HEK293T (cell line): ENCODE data around the gene COG2.
"Not testable (repeated sequence)": the region's sequence is repeated elsewhere in the genome, so short reads cannot be mapped to it uniquely, and the experiment has no call there.

Experiments
- CTCF ChIA-PET: fragments of 350-600 bp; formaldehyde crosslinking; extraction: SDS; loops from one replicate; lab custom pipeline; 2021; ENCODE audit warnings: antibody characterized with exemption, inconsistent platforms; lab: Yijun Ruan, JAX
- POLR2A ChIA-PET: fragments of 350-600 bp; formaldehyde crosslinking; extraction: SDS; loops from one replicate; lab custom pipeline; 2020; ENCODE audit warnings: antibody characterized with exemption, inconsistent platforms; lab: Yijun Ruan, JAX
- DNase-seq: peaks from one replicate; pipeline ENCODE4 v3.0.0; 2012; ENCODE audit warnings: mixed read lengths; ENCODE audit errors: extremely low spot score
- ARNT ChIP-seq: fragments of 450-650 bp; IDR thresholded peaks from 2 replicates; pipeline ENCODE4 v1.6.1; 2017; ENCODE audit warnings: mild to moderate bottlenecking
- BHLHE40 ChIP-seq: fragments of 450-650 bp; IDR thresholded peaks from 2 replicates; pipeline ENCODE4 v1.6.1; 2016; ENCODE audit warnings: mild to moderate bottlenecking, moderate library complexity, borderline replicate concordance
- CTBP1 ChIP-seq: fragments of 450-650 bp; IDR thresholded peaks from 2 replicates; pipeline ENCODE4 v1.6.1; 2016; ENCODE audit warnings: borderline replicate concordance
- ELF4 ChIP-seq: fragments of 450-650 bp; IDR thresholded peaks from 2 replicates; pipeline ENCODE4 v1.6.1; 2017; ENCODE audit warnings: antibody characterized with exemption
- FOXA1 ChIP-seq: fragments of 450-650 bp; IDR thresholded peaks from 2 replicates; pipeline ENCODE4 v1.6.1; 2016; ENCODE audit warnings: mild to moderate bottlenecking
- FOXK2 ChIP-seq: fragments of 450-650 bp; IDR thresholded peaks from 2 replicates; pipeline ENCODE4 v1.6.1; 2016; ENCODE audit warnings: mild to moderate bottlenecking
- FOXM1 ChIP-seq: fragments of 450-650 bp; IDR thresholded peaks from 2 replicates; pipeline ENCODE4 v1.6.1; 2017; ENCODE audit warnings: mild to moderate bottlenecking, borderline replicate concordance
- HDGF ChIP-seq: fragments of 450-650 bp; IDR thresholded peaks from 2 replicates; pipeline ENCODE4 v1.6.1; 2017; ENCODE audit warnings: antibody characterized with exemption, borderline replicate concordance
- L3MBTL2 ChIP-seq: fragments of 450-650 bp; conservative IDR thresholded peaks from 2 replicates; pipeline ENCODE4 v1.6.1; 2016; ENCODE audit warnings: mild to moderate bottlenecking
- LEF1 ChIP-seq: fragments of 450-650 bp; IDR thresholded peaks from 2 replicates; pipeline ENCODE4 v1.6.1; 2017; ENCODE audit warnings: mild to moderate bottlenecking, borderline replicate concordance
- NFRKB ChIP-seq: fragments of 450-650 bp; IDR thresholded peaks from 2 replicates; pipeline ENCODE4 v1.6.1; 2016; ENCODE audit warnings: mild to moderate bottlenecking, moderate library complexity
- SP1 ChIP-seq: fragments of 450-650 bp; IDR thresholded peaks from 2 replicates; pipeline ENCODE4 v1.6.1; 2017
- SUZ12 ChIP-seq: fragments of 450-650 bp; IDR thresholded peaks from 2 replicates; pipeline ENCODE4 v1.6.1; 2016; ENCODE audit warnings: mild to moderate bottlenecking
- TARDBP ChIP-seq: fragments of 450-650 bp; IDR thresholded peaks from 2 replicates; pipeline ENCODE4 v1.6.1; 2016
- ZNF384 ChIP-seq: fragments of 450-650 bp; IDR thresholded peaks from 2 replicates; pipeline ENCODE4 v1.6.1; 2016
- TF ChIP-seq, protein P1 (sequence below): fragments of 450-650 bp; IDR thresholded peaks from 2 replicates; pipeline ENCODE4 v1.6.1; 2016

The COG2 gene

DNA sequence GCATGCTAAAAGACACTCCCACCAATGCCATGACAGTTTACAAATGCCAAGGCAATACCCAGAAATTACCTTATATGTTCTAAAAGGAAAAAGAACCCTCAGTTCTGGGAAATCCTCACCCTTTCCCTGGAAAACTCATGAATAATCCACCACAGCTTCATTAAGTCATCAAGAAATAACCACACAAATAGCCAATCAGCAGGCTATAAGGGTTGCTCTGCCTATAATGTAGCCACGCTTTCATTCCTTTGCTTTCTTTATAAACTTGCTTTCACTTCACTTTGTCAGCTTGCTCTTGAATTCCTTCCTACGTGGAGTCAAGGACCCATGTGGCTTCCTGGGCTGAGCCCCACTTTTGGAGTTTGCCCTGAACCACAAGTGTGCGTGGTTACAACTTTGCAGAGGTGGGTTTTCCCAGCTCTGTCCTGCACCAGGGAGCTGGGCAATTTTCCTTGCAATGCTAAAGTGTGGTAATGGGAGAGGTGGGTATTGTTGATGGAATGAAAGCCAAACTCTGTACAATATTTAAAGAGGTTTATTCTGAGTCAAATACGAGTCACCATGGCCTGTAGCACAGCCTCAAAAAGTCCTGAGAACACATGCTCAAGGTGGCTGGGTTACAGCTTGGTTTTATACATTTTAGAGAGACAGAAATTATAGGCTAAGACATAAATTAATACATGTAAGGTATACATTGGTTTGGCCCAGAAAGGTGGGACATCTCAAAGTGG, 42.2 kb upstream of the COG2 start:
- CTCF ChIA-PET: no interaction called here
- POLR2A ChIA-PET: no interaction called here
- DNase-seq: no peak
- TF ChIP-seq FOXK2 (no peak), FOXM1 (no peak), SP1 (no peak), L3MBTL2 (no peak), SUZ12 (no peak), ELF4 (no peak)

DNA sequence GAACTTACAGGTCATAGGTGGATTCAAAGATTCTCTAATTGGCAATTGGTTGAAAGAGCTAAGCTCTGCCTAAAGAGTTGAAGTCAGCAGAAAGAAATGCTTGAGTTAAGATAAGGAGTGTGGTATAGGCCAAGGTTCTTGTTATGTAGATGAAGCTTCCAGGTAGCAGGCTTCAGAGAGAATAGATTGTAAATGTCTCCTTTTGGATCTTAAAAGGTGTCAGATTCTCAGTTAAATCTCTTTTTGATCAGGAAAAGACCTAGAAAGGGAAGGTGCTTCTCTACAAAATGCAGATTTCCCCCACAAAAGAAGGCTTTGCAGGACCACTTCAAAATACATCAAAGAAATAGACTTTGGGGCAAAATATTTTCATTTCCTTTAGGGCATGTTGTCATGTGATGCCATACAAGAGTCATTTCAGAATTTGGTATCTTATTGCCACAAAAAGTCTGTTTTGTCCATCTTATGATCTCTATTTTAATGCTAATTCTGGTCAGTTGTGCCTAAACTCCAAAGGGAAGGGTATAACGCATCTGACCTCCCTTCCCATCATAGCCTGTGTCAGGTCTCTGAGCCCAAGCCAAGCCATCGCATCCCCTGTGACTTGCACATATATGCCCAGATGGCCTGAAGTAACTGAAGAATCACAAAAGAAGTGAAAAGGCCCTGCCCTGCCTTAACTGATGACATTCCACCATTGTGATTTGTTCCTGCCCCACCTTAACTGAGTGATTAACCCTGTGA, 41.5 kb upstream of the COG2 start:
- POLR2A ChIA-PET, DNase-seq, CTCF ChIA-PET: not testable (repeated sequence)

DNA sequence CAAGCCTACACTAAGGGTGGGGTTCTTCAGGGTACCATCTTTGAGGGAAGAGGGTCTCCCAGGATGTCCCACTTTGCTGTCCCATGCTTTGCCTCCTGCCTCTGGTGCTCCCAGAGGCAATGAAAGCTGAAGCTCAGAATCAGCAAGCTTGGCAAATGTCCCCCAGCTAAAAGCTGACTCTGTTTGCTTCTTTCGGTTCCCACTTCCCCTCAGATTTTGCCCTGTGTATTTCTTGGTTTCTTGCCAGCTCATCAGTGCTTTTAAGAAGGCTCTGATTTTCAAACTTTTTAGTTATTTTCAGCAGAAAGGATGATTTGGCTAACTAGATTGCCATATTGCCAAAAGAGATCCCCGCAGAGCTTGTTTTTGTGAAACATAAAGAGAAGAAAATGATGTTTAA, 33.1 kb upstream of the COG2 start:
- TF ChIP-seq ARNT (no peak), FOXK2 (no peak), HDGF (no peak), TARDBP (no peak), CTBP1 (no peak), SP1 (no peak), FOXM1 (no peak), ELF4 (no peak), SUZ12 (no peak), ZNF384 (no peak), FOXA1 (no peak), L3MBTL2 (no peak)
- TF ChIP-seq, protein P1, sequence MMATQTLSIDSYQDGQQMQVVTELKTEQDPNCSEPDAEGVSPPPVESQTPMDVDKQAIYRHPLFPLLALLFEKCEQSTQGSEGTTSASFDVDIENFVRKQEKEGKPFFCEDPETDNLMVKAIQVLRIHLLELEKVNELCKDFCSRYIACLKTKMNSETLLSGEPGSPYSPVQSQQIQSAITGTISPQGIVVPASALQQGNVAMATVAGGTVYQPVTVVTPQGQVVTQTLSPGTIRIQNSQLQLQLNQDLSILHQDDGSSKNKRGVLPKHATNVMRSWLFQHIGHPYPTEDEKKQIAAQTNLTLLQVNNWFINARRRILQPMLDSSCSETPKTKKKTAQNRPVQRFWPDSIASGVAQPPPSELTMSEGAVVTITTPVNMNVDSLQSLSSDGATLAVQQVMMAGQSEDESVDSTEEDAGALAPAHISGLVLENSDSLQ: no peak
- CTCF ChIA-PET: no interaction called here
- no peak for DNase-seq
- POLR2A ChIA-PET: no interaction called here

DNA sequence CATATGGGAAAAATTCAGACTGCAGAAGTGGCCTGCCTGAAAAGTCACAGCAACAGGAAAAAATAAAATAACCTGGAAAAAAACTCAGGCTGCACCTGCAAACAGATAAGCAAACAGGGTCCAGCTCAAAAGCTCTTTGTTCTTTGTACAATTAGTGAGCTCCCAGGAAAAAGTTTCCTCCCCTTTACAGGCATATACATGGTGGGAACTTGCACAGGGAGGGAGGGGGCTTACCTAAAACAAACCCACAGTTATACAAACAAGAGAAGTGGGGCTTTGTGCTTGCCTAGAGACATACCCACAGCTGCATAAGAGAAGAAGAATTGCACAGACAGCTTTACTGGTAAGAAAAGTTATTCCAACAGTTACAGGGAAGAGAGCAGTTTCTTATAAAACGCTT, 31.7 kb upstream of the COG2 start:
- POLR2A ChIA-PET: no interaction called here
- DNase-seq: no peak
- CTCF ChIA-PET: no interaction called here
- TF ChIP-seq ELF4 (no peak), SUZ12 (no peak), ZNF384 (no peak), SP1 (no peak), FOXM1 (no peak), FOXK2 (no peak), HDGF (no peak), TARDBP (no peak), LEF1 (no peak), BHLHE40 (no peak), L3MBTL2 (no peak), NFRKB (no peak), FOXA1 (no peak)
- TF ChIP-seq, protein P1: no peak

DNA sequence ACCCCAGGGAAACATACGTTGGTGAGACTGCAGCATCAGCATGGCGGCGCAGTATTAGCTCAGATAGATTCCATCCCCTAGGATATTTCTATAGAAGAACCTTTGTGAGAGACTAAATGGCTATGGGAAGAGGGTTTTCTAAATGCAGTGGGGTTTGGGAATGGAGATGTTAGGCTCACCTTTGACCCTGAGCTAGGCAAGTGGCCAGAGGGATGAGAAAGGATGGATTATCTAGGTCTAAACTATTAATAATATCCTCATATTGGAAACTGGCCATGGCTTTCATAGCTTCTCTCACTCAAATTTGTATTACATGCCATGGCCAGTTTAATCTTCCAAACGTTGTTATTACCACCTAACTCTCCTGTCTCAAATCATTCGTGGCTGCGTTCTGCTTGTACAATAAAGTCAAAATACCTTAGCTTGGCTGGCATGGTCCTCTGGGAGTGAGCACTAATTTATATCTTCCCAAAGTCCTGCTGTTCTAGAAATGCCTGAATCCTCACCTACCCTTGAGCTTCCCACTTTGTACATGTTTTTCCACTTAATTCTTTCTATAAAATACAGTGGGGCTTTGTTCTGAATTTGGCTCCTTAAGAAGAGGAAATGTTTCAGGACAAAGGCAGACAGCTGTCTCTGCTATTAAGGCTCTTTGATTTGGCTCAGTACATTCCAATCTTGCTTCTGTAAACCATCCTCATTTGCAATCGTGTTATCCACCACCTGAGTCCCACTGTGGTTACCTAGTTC, 31.0 kb upstream of the COG2 start:
- POLR2A ChIA-PET: interaction anchor here (1.0 kb wide), 1 partner anchor 9 kb away, joined by 3 read pairs; no protein-coding TSS in a partner anchor
- no peak for DNase-seq
- TF ChIP-seq L3MBTL2 (no peak), SUZ12 (no peak), FOXA1 (no peak), TARDBP (no peak), FOXK2 (no peak), CTBP1 (no peak), NFRKB (no peak)
- CTCF ChIA-PET: no interaction called here

DNA sequence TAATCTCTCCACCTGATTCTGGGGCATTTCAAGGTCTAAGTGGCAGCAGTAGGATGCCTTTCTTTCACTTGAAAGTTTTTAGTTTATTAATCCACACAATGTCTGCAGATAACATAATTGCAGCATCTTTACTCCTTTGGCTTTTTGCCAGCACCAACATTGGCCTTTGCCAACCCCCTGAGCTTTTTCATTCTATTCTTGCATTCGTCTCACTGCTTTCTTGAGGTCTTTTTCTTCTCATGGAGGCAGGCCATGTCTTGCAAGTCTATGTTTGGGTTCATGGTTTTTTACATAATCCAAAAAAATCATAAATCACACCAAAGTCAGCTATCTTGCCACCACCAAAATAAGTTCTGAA, 30.4 kb upstream of the COG2 start:
- CTCF ChIA-PET: no interaction called here
- DNase-seq: no peak
- POLR2A ChIA-PET: interaction anchor here (1.0 kb wide), 1 partner anchor 9 kb away, joined by 3 read pairs; no protein-coding TSS in a partner anchor

More for the DNA sequence above, 30.4 kb upstream of the COG2 start:
- TF ChIP-seq TARDBP (no peak), FOXA1 (no peak), ELF4 (no peak), HDGF (no peak)
- TF ChIP-seq, protein P1: no peak
